Measurements from ENCODE around the gene STYXL1.

- TF ChIP-seq POLR2A (IDR thresholded peaks at IDR 0.05; ENCODE audit: low read depth, low read length), result no peak
- no peak for TF ChIP-seq POLR2AphosphoS5 (IDR thresholded peaks at IDR 0.05; ENCODE audit: low read depth, low read length)
- no peak for TF ChIP-seq TAF1 (IDR thresholded peaks at IDR 0.05; ENCODE audit: borderline replicate concordance, low read depth, low read length)
Observed at GRCh38 chr7:75960372-75960771, 87.4 kb downstream of the STYXL1 start.

All from GM12892 (cell line).